IPS DF 6.9 (cell line): ENCODE results near the gene ELP1.
"Not testable (repeated sequence)": the region's sequence is repeated elsewhere in the genome, so short reads cannot be mapped to it uniquely, and the experiment has no call there.

Experiments used
- DNase-seq: peaks from one replicate; pipeline ENCODE4 v3.0.0-alpha.2; 2013; ENCODE audit warnings: low read depth, low spot score
- H3K27ac ChIP-seq: one replicate; pipeline ENCODE4 v1.5.1; 2013; ENCODE audit warnings: low read length, control low read depth
- H3K27me3 ChIP-seq: 2 replicates; pipeline ENCODE4 v1.6.1; 2013; ENCODE audit warnings: mild to moderate bottlenecking, low read length; ENCODE audit not compliant: control insufficient read depth, insufficient read depth
- H3K36me3 ChIP-seq: 2 replicates; pipeline ENCODE4 v1.6.1; 2013; ENCODE audit warnings: low read length; ENCODE audit not compliant: control insufficient read depth, insufficient read depth
- H3K4me1 ChIP-seq: 2 replicates; pipeline ENCODE4 v1.6.1; 2013; ENCODE audit warnings: low read length; ENCODE audit not compliant: control insufficient read depth, insufficient read depth
- H3K4me3 ChIP-seq: 2 replicates; pipeline ENCODE4 v1.5.1; 2013; ENCODE audit warnings: mild to moderate bottlenecking, low read length
- H3K9me3 ChIP-seq: 2 replicates; pipeline ENCODE4 v1.6.1; 2013; ENCODE audit warnings: low read length, inconsistent platforms; ENCODE audit not compliant: control insufficient read depth, insufficient read depth
- WGBS: extraction: QIAGEN DNeasy Blood & Tissue Kit; methylation state at CpG from one replicate; pipeline ENCODE4 v1.1.7; 2013; ENCODE audit warnings: mixed read lengths, missing lambda C conversion rate; ENCODE audit not compliant: insufficient read length, insufficient coverage; 5-methylcytosine and 5-hydroxymethylcytosine counted together

The ELP1 gene

GRCh38 chr9:108933231-108933717 is 650 bp downstream of the ELP1 start:
- Histone ChIP-seq H3K9me3 (no peaks in the 10 kb centered on the region), H3K36me3 (no peaks in the 10 kb centered on the region; the same call in 1 of the 2 replicates), H3K27ac (no peak overlapping the region), H3K27me3 (no peaks in the 10 kb centered on the region), H3K4me3 (peak overlapping the region; percentile 74), H3K4me1 (0 out of 2 replicates have a peak, but pooled peaks cover 1% of the 10 kb centered on the region)
- no peak for DNase-seq
- no CpG with 5 or more reads among the region's 25 CpGs for WGBS

- Histone ChIP-seq H3K27ac (no peak overlapping the region), H3K9me3 (no peaks in the 10 kb centered on the region), H3K4me3 (no peak overlapping the region), H3K36me3 (peaks cover 6% of the 10 kb centered on the region; the same call in 1 of the 2 replicates), H3K4me1 (0 out of 2 replicates have a peak, but pooled peaks cover 1% of the 10 kb centered on the region), H3K27me3 (no peaks in the 10 kb centered on the region)
- DNase-seq: no peak
- WGBS: no CpG with 5 or more reads among the region's 2 CpGs
Measured at GRCh38 chr9:108928386-108928785, 5.5 kb downstream of the ELP1 start.

- no peak for DNase-seq
- H3K36me3 ChIP-seq: peaks cover 6% of the 10 kb centered on the region; the same call in 1 of the 2 replicates
- no peak overlapping the region for H3K27ac ChIP-seq
- no peaks in the 10 kb centered on the region for H3K27me3 ChIP-seq
- H3K4me3 ChIP-seq: no peak overlapping the region
- no peaks in the 10 kb centered on the region for H3K9me3 ChIP-seq
- no peaks in the 10 kb centered on the region for H3K4me1 ChIP-seq
Measured at GRCh38 chr9:108924466-108924865, 9.5 kb downstream of the ELP1 start.

- H3K27ac ChIP-seq: no peak overlapping the region
- DNase-seq: no peak
- H3K4me1 ChIP-seq: no peaks in the 10 kb centered on the region
- WGBS: no CpG with 5 or more reads among the region's 1 CpG
- H3K27me3 ChIP-seq: no peaks in the 10 kb centered on the region
- H3K4me3 ChIP-seq: no peak overlapping the region
- H3K36me3 ChIP-seq: peaks cover 6% of the 10 kb centered on the region; the same call in 1 of the 2 replicates
- H3K9me3 ChIP-seq: no peaks in the 10 kb centered on the region
Measured at GRCh38 chr9:108921200-108921599, 12.7 kb downstream of the ELP1 start.

GRCh38 chr9:108920401-108920800 is 13.5 kb downstream of the ELP1 start:
- H3K27me3 ChIP-seq, H3K9me3 ChIP-seq, DNase-seq, H3K27ac ChIP-seq, H3K36me3 ChIP-seq, H3K4me3 ChIP-seq, H3K4me1 ChIP-seq: not testable (repeated sequence)
- WGBS: no CpG with 5 or more reads among the region's 1 CpG

- no peaks in the 10 kb centered on the region for H3K27me3 ChIP-seq
- H3K4me1 ChIP-seq: no peaks in the 10 kb centered on the region
- DNase-seq: no peak
- WGBS: no CpG with 5 or more reads among the region's 6 CpGs
- H3K27ac ChIP-seq: no peak overlapping the region
- H3K4me3 ChIP-seq: no peak overlapping the region
- H3K9me3 ChIP-seq: no peaks in the 10 kb centered on the region
- H3K36me3 ChIP-seq: peaks cover 9% of the 10 kb centered on the region; the same call in 1 of the 2 replicates
Measured at GRCh38 chr9:108919517-108919916, 14.4 kb downstream of the ELP1 start.

GRCh38 chr9:108913391-108913790 is 20.5 kb downstream of the ELP1 start:
- no peak overlapping the region for H3K27ac ChIP-seq
- no peaks in the 10 kb centered on the region for H3K27me3 ChIP-seq
- no peak overlapping the region for H3K4me3 ChIP-seq
- H3K9me3 ChIP-seq: no peaks in the 10 kb centered on the region
- H3K4me1 ChIP-seq: no peaks in the 10 kb centered on the region
- peaks cover 9% of the 10 kb centered on the region; the same call in 1 of the 2 replicates for H3K36me3 ChIP-seq
- DNase-seq: no peak
- no CpG with 5 or more reads among the region's 5 CpGs for WGBS

- DNase-seq: no peak
- Histone ChIP-seq H3K4me3 (no peak overlapping the region), H3K27me3 (no peaks in the 10 kb centered on the region), H3K4me1 (no peaks in the 10 kb centered on the region), H3K9me3 (no peaks in the 10 kb centered on the region), H3K36me3 (peaks cover 9% of the 10 kb centered on the region; the same call in 1 of the 2 replicates), H3K27ac (no peak overlapping the region)
- WGBS: no CpG with 5 or more reads among the region's 1 CpG
Measured at GRCh38 chr9:108911820-108912219, 22.1 kb downstream of the ELP1 start.

- Histone ChIP-seq H3K27ac (no peak overlapping the region), H3K36me3 (peaks cover 14% of the 10 kb centered on the region; the same call in 1 of the 2 replicates), H3K4me3 (no peak overlapping the region), H3K4me1 (no peaks in the 10 kb centered on the region), H3K9me3 (no peaks in the 10 kb centered on the region), H3K27me3 (no peaks in the 10 kb centered on the region)
- no CpG with 5 or more reads among the region's 2 CpGs for WGBS
- no peak for DNase-seq
Measured at GRCh38 chr9:108910914-108911313, 23.0 kb downstream of the ELP1 start.

GRCh38 chr9:108910402-108910801 is 23.5 kb downstream of the ELP1 start:
- Histone ChIP-seq H3K27ac (no peak overlapping the region), H3K4me1 (no peaks in the 10 kb centered on the region), H3K9me3 (no peaks in the 10 kb centered on the region), H3K36me3 (peaks cover 14% of the 10 kb centered on the region; the same call in 1 of the 2 replicates), H3K4me3 (no peak overlapping the region), H3K27me3 (no peaks in the 10 kb centered on the region)
- no peak for DNase-seq

- H3K27ac ChIP-seq: no peak overlapping the region
- no peaks in the 10 kb centered on the region for H3K27me3 ChIP-seq
- no peaks in the 10 kb centered on the region for H3K4me1 ChIP-seq
- WGBS: no CpG with 5 or more reads among the region's 2 CpGs
- H3K4me3 ChIP-seq: no peak overlapping the region
- H3K9me3 ChIP-seq: no peaks in the 10 kb centered on the region
- peaks cover 10% of the 10 kb centered on the region; the same call in 1 of the 2 replicates for H3K36me3 ChIP-seq
- no peak for DNase-seq
Measured at GRCh38 chr9:108905494-108905893, 28.4 kb downstream of the ELP1 start.
